IMR-90 (cell line): ENCODE measurements around the gene RPTOR. TPM values are rescaled to one million over a fixed set of nuclear protein-coding genes. Genes with fewer than 3 reads are reported as not detected.

Experiments
- ATAC-seq: fragments of 200-7000 bp; cut with Tn5 transposase; 2 replicates; pipeline ENCODE4 v1.9.1; 2020; ENCODE audit warnings: low read depth, mild to moderate bottlenecking, moderate library complexity
- BruUV-seq: library from RNA; stranded (reverse); fragments of 400-500 nt; replicated peaks from 2 replicates; lab custom pipeline; 2021; lab: Mats Ljungman, UMichigan
- CTCF ChIA-PET: fragments of 300-600 bp; formaldehyde crosslinking; extraction: SDS; loops from one replicate; lab custom pipeline; 2021; ENCODE audit warnings: antibody characterized with exemption; lab: Yijun Ruan, JAX
- POLR2A ChIA-PET: fragments of 300-600 bp; sonication (Branson Sonifier 250); formaldehyde crosslinking; loops from one replicate; lab custom pipeline; 2022; ENCODE audit warnings: antibody characterized with exemption; ENCODE audit not compliant: unreplicated experiment; lab: Charles Lee
- DNase-seq: peaks from one replicate; pipeline ENCODE4 v3.0.0; 2013
- H2AFZ ChIP-seq: replicated peaks from 2 replicates; pipeline ENCODE3; 2013; ENCODE audit warnings: low read length, mild to moderate bottlenecking; ENCODE audit not compliant: poor library complexity
- H2AK5ac ChIP-seq: 2 replicates; pipeline ENCODE4 v1.6.1; 2013; ENCODE audit warnings: low read depth, low read length, inconsistent platforms
- H2AK9ac ChIP-seq: replicated peaks from 2 replicates; pipeline ENCODE3; 2013; ENCODE audit warnings: mild to moderate bottlenecking, low read depth, low read length, moderate library complexity; ENCODE audit not compliant: poor library complexity
- H2BK120ac ChIP-seq: 2 replicates; pipeline ENCODE4 v1.6.1; 2013; ENCODE audit warnings: low read depth, low read length, inconsistent platforms
- H2BK15ac ChIP-seq: 3 replicates; pipeline ENCODE4 v1.6.1; 2013; ENCODE audit warnings: low read depth, low read length, inconsistent platforms
- H2BK20ac ChIP-seq: 2 replicates; pipeline ENCODE4 v1.6.1; 2013; ENCODE audit warnings: low read depth, mild to moderate bottlenecking, inconsistent platforms, low read length, moderate library complexity
- H2BK5ac ChIP-seq: 2 replicates; pipeline ENCODE4 v1.6.1; 2013; ENCODE audit warnings: mild to moderate bottlenecking, low read depth, low read length, inconsistent platforms; ENCODE audit not compliant: poor library complexity, severe bottlenecking
- H3K14ac ChIP-seq: replicated peaks from 2 replicates; pipeline ENCODE4 v1.6.1; 2013; ENCODE audit warnings: low read depth, low read length, inconsistent platforms
- H3K18ac ChIP-seq: 2 replicates; pipeline ENCODE4 v1.6.1; 2013; ENCODE audit warnings: low read depth, low read length, control low read depth
- H3K23ac ChIP-seq: 2 replicates; pipeline ENCODE4 v1.6.1; 2013; ENCODE audit warnings: low read depth, low read length, inconsistent platforms
- H3K27ac ChIP-seq: 2 replicates; pipeline ENCODE4 v1.5.1; 2013; ENCODE audit warnings: mild to moderate bottlenecking, control low read depth, low read length; ENCODE audit not compliant: insufficient read depth
- H3K27me3 ChIP-seq: 2 replicates; pipeline ENCODE4 v1.6.1; 2013; ENCODE audit warnings: low read length; ENCODE audit not compliant: control insufficient read depth, insufficient read depth
- H3K36me3 ChIP-seq: 2 replicates; pipeline ENCODE4 v1.6.1; 2013; ENCODE audit warnings: low read length, mixed read lengths; ENCODE audit not compliant: control insufficient read depth, insufficient read depth
- H3K4ac ChIP-seq: 2 replicates; pipeline ENCODE4 v1.6.1; 2013; ENCODE audit warnings: low read depth, low read length, inconsistent platforms
- H3K4me1 ChIP-seq: 2 replicates; pipeline ENCODE4 v1.6.1; 2013; ENCODE audit warnings: low read length, mixed read lengths; ENCODE audit not compliant: control insufficient read depth, insufficient read depth
- H3K4me2 ChIP-seq: 2 replicates; pipeline ENCODE4 v1.6.1; 2013; ENCODE audit warnings: low read depth, mild to moderate bottlenecking, control low read depth, low read length, moderate library complexity
- H3K4me3 ChIP-seq: 2 replicates; pipeline ENCODE4 v1.5.1; 2013; ENCODE audit warnings: low read depth, mild to moderate bottlenecking, control low read depth, low read length, moderate library complexity; ENCODE audit not compliant: insufficient read depth
- H3K56ac ChIP-seq: 2 replicates; pipeline ENCODE4 v1.6.1; 2013; ENCODE audit warnings: low read length, inconsistent platforms; ENCODE audit not compliant: insufficient read depth; ENCODE audit errors: extremely low read depth
- H3K79me1 ChIP-seq, 2 experiments: 2 replicates each; pipeline ENCODE4 v1.6.1; 2013; ENCODE audit warnings: low read length in 2 of 2, inconsistent platforms in 1 of 2, low read depth in 1 of 2
- H3K9ac ChIP-seq: 2 replicates; pipeline ENCODE4 v1.6.1; 2013; ENCODE audit warnings: low read depth, low read length, control low read depth
- H3K9me1 ChIP-seq: 2 replicates; pipeline ENCODE4 v1.6.1; 2013; ENCODE audit warnings: low read length, inconsistent platforms; ENCODE audit not compliant: insufficient read depth
- H3K9me3 ChIP-seq: 2 replicates; pipeline ENCODE4 v1.6.1; 2013; ENCODE audit warnings: low read length; ENCODE audit not compliant: control insufficient read depth, insufficient read depth
- H4K20me1 ChIP-seq: 2 replicates; pipeline ENCODE4 v1.6.1; 2013; ENCODE audit warnings: low read length, inconsistent platforms; ENCODE audit not compliant: insufficient read depth
- H4K5ac ChIP-seq: 2 replicates; pipeline ENCODE4 v1.6.1; 2013; ENCODE audit warnings: mild to moderate bottlenecking, low read depth, low read length, control low read depth
- H4K8ac ChIP-seq, 2 experiments: 2 replicates each; pipeline ENCODE4 v1.6.1; 2013; ENCODE audit warnings: low read depth in 2 of 2, low read length in 2 of 2, control low read depth in 1 of 2, inconsistent platforms in 1 of 2
- H4K91ac ChIP-seq: 2 replicates; pipeline ENCODE4 v1.6.1; 2013; ENCODE audit warnings: low read depth, low read length, inconsistent platforms; ENCODE audit not compliant: insufficient read depth
- MAFK ChIP-seq: IDR thresholded peaks from 2 replicates; pipeline ENCODE4 v1.6.1; 2012; ENCODE audit warnings: low read depth, low read length, improper control_type of control experiment
- WGBS, 2 experiments: methylation state at CpG; one replicate each; pipeline versions ENCODE4 v1.1.5 to v1.1.7; 2013; ENCODE audit warnings: missing lambda C conversion rate in 2 of 2; ENCODE audit not compliant: insufficient read length in 1 of 2; ENCODE audit errors: extremely low coverage in 2 of 2; 5-methylcytosine and 5-hydroxymethylcytosine counted together
- dilution Hi-C: fragments of 300-500 bp; cut with HindIII; formaldehyde crosslinking; loops from one replicate; pipeline ENCODE4 v1.14.3; 2018; ENCODE audit warnings: low sequenced_read_pairs; ENCODE audit not compliant: unreplicated experiment
- in situ Hi-C: fragments of 300-500 bp; cut with MboI; formaldehyde crosslinking; loops from 3 replicates; pipeline ENCODE4 v1.14.3; 2019; ENCODE audit warnings: low sequenced_read_pairs, inconsistent platforms, mixed read lengths
- intact Hi-C: fragments of 100-400 bp; cut with micrococcal nuclease; formaldehyde crosslinking; loops from 2 replicates; pipeline ENCODE4 v1.10.0; 2022
- polyA plus RNA-seq, 3 experiments: library from polyadenylated mRNA; depleted of rRNA; stranded (reverse); fragments of >200 nt; gene quantifications; 2 replicates each; pipeline ENCODE4 v1.2.3, GENCODE V29; 2012; ENCODE audit warnings: low replicate concordance in 1 of 3
- total RNA-seq: library from RNA; depleted of rRNA; stranded (reverse); fragments of >200 nt; gene quantifications from 2 replicates; pipeline ENCODE4 v1.2.3, GENCODE V29; 2012
- TF ChIP-seq, protein P1 (sequence below): fragments of 150-350 bp; IDR thresholded peaks from 2 replicates; pipeline ENCODE4 v1.6.1; 2017; ENCODE audit warnings: mild to moderate bottlenecking, antibody characterized with exemption, low read length, low read depth
- TF ChIP-seq, protein P2 (sequence below): conservative IDR thresholded peaks from 2 replicates; pipeline ENCODE4 v1.5.1; 2012; ENCODE audit warnings: mild to moderate bottlenecking, low read depth, low read length, improper control_type of control experiment

Gene RPTOR
- total and polyA plus RNA-seq, 2 of the 4 experiments (the other 2 are of a cell fraction), result 10.8 to 14.7 TPM

DNA sequence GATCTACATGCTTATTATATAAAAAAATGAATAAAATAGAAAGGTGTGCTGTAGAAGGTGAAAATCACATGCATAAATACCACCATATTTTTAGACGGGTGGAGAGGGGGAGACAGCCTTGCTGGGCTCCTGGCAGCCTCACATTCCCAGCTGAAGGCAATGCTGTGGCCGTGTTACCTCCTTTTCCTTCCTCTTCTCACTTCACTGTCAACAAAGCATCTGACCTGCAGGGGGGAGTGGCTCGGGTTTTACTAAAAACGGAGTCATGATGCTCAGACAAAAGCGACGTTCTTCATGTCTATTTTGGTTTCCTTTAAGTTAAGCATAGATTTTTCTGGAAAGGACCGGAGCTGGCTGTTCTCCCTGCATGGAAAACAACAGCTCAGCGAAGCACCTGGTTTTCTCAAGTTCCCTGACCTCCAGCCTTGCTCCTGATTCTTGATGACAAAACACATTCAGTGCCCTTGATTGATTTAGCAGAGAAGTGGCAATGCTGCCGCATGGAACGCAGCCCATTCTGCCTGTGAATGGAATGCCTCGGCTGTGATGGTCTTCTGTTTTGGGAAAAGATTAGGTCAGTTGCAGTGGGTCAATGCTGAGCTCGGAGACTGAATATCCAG, 5.5 kb upstream of the RPTOR start:
- no TSS peak for BruUV-seq
- dilution Hi-C loops (no loop called here), intact Hi-C loops (no loop called here), in situ Hi-C loops (no loop called here)
- ATAC-seq (no peak), DNase-seq (no peak)
- H3K4ac ChIP-seq, result no peak overlapping the region
- H3K4me1 ChIP-seq, result 0 out of 2 replicates have a peak, but pooled peaks cover 2% of the 10 kb centered on the region
- H2BK5ac ChIP-seq, result no peak overlapping the region
- no peak overlapping the region for H3K4me3 ChIP-seq
- ChIA-PET POLR2A (no interaction called here), CTCF (no interaction called here)
- no peak overlapping the region for H2BK120ac ChIP-seq
- H4K20me1 ChIP-seq, result no peaks in the 10 kb centered on the region
- no peaks in the 10 kb centered on the region for H3K36me3 ChIP-seq
- no peak overlapping the region for H3K18ac ChIP-seq
- peak overlapping the region; percentile 58 for H2AK9ac ChIP-seq
- H2AK5ac ChIP-seq, result no peak overlapping the region
- no peaks in the 10 kb centered on the region for H3K79me1 ChIP-seq
- H2BK20ac ChIP-seq, result no peak overlapping the region
- H2AFZ ChIP-seq, result peak overlapping the region; percentile 75
- H3K27me3 ChIP-seq, result peaks cover 7% of the 10 kb centered on the region
- H3K9me1 ChIP-seq, result no peaks in the 10 kb centered on the region
- peak overlapping the region; percentile 34 for H3K4me2 ChIP-seq
- H3K27ac ChIP-seq, result no peak overlapping the region
- H3K14ac ChIP-seq, result no peak overlapping the region
- no peak overlapping the region for H4K8ac ChIP-seq
- H2BK15ac ChIP-seq, result no peak overlapping the region
- no peak overlapping the region for H4K91ac ChIP-seq
- peak overlapping the region; percentile 11; the same call in 1 of the 2 replicates for H3K9ac ChIP-seq
- H3K23ac ChIP-seq, result no peak overlapping the region
- 31% methylated on average over 4 of the region's 12 CpGs; no CpG with 5 or more reads in 1 of the 2 experiments for WGBS, 2 experiments
- H3K56ac ChIP-seq, result no peak overlapping the region
- TF ChIP-seq MAFK, result no peak
- TF ChIP-seq, protein P1, sequence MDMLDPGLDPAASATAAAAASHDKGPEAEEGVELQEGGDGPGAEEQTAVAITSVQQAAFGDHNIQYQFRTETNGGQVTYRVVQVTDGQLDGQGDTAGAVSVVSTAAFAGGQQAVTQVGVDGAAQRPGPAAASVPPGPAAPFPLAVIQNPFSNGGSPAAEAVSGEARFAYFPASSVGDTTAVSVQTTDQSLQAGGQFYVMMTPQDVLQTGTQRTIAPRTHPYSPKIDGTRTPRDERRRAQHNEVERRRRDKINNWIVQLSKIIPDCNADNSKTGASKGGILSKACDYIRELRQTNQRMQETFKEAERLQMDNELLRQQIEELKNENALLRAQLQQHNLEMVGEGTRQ, result no peak
- TF ChIP-seq, protein P2, sequence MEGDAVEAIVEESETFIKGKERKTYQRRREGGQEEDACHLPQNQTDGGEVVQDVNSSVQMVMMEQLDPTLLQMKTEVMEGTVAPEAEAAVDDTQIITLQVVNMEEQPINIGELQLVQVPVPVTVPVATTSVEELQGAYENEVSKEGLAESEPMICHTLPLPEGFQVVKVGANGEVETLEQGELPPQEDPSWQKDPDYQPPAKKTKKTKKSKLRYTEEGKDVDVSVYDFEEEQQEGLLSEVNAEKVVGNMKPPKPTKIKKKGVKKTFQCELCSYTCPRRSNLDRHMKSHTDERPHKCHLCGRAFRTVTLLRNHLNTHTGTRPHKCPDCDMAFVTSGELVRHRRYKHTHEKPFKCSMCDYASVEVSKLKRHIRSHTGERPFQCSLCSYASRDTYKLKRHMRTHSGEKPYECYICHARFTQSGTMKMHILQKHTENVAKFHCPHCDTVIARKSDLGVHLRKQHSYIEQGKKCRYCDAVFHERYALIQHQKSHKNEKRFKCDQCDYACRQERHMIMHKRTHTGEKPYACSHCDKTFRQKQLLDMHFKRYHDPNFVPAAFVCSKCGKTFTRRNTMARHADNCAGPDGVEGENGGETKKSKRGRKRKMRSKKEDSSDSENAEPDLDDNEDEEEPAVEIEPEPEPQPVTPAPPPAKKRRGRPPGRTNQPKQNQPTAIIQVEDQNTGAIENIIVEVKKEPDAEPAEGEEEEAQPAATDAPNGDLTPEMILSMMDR, result no peak
- no peaks in the 10 kb centered on the region for H3K9me3 ChIP-seq
- no peak overlapping the region for H4K5ac ChIP-seq
